HEK293 (cell line): Measurements from ENCODE around the gene CYP4F2.
"Not testable (repeated sequence)": the region's sequence is repeated elsewhere in the genome, so short reads cannot be mapped to it uniquely, and the experiment has no call there.

Experiments used
- CTCF ChIA-PET: fragments of 350-600 bp; formaldehyde crosslinking; extraction: SDS; loops from one replicate; lab custom pipeline; 2021; ENCODE audit warnings: antibody characterized with exemption; lab: Yijun Ruan, JAX
- POLR2A ChIA-PET: fragments of 300-600 bp; formaldehyde crosslinking; extraction: SDS; loops from one replicate; lab custom pipeline; 2020; ENCODE audit warnings: antibody characterized with exemption, inconsistent platforms; lab: Yijun Ruan, JAX
- H3K27ac ChIP-seq: fragments of 200-500 bp; sonication (Bioruptor generic); 2 replicates; pipeline ENCODE4 v1.5.1; 2014; ENCODE audit warnings: low read depth, low read length, control low read depth, inconsistent platforms; ENCODE audit errors: extremely low read depth
- H3K36me3 ChIP-seq, 2 experiments: fragments of 200-500 bp in 1 of 2; sonication (Bioruptor generic) in 1 of 2; 1 replicate in 1 of 2; 2 replicates in 1 of 2; pipeline ENCODE4 v1.5.1; 2014 to 2017; ENCODE audit warnings: inconsistent platforms in 2 of 2, low read length in 2 of 2; ENCODE audit not compliant: control insufficient read depth in 2 of 2, insufficient read depth in 1 of 2
- H3K4me1 ChIP-seq: fragments of 200-500 bp; sonication (Bioruptor generic); 2 replicates; pipeline ENCODE4 v1.5.1; 2014; ENCODE audit warnings: mild to moderate bottlenecking, low read length, inconsistent platforms; ENCODE audit not compliant: control insufficient read depth, insufficient read depth
- H3K4me3 ChIP-seq: 2 replicates; pipeline ENCODE4 v1.5.1; 2011; ENCODE audit warnings: low read depth, mild to moderate bottlenecking, control low read depth, low read length, moderate library complexity
- H3K9me3 ChIP-seq: fragments of 200-500 bp; sonication (Bioruptor generic); 2 replicates; pipeline ENCODE4 v1.5.1; 2014; ENCODE audit warnings: low read depth, low read length, inconsistent platforms; ENCODE audit not compliant: control insufficient read depth, insufficient read depth
- BCL11A ChIP-seq: fragments of 450-650 bp; formaldehyde crosslinking; IDR thresholded peaks from 2 replicates; pipeline ENCODE4 v1.5.1; 2016; ENCODE audit warnings: low read depth, missing biosample characterization, missing genetic modification characterization
- HOXC10 ChIP-seq: sonication (generic); formaldehyde crosslinking; IDR thresholded peaks from 2 replicates; pipeline ENCODE4 v1.8.1; 2023; ENCODE audit warnings: mild to moderate bottlenecking, missing genetic modification reagents
- IKZF3 ChIP-seq: fragments of 450-650 bp; IDR thresholded peaks from 2 replicates; pipeline ENCODE4 v1.5.0; 2018; ENCODE audit warnings: missing biosample characterization, mild to moderate bottlenecking, missing genetic modification characterization, moderate library complexity
- MEIS1 ChIP-seq: sonication (generic); formaldehyde crosslinking; IDR thresholded peaks from 2 replicates; pipeline ENCODE4 v1.8.1; 2022; ENCODE audit warnings: missing genetic modification reagents, mild to moderate bottlenecking, borderline replicate concordance
- SP7 ChIP-seq: fragments of 450-650 bp; formaldehyde crosslinking; IDR thresholded peaks from 2 replicates; pipeline ENCODE4 v1.5.1; 2016; ENCODE audit warnings: missing biosample characterization, missing genetic modification characterization
- TCF7L2 ChIP-seq: IDR thresholded peaks from 2 replicates; pipeline ENCODE4 v1.6.1; 2011; ENCODE audit warnings: low read depth, mild to moderate bottlenecking, inconsistent platforms, low read length, moderate library complexity, borderline replicate concordance
- YY1 ChIP-seq: fragments of 450-650 bp; formaldehyde crosslinking; IDR thresholded peaks from 2 replicates; pipeline ENCODE4 v1.5.1; 2018; ENCODE audit warnings: missing biosample characterization, missing genetic modification characterization
- ZBTB17 ChIP-seq: fragments of 450-650 bp; formaldehyde crosslinking; IDR thresholded peaks from 2 replicates; pipeline ENCODE4 v1.5.1; 2016; ENCODE audit warnings: missing biosample characterization, missing genetic modification characterization
- ZFP41 ChIP-seq: fragments of 450-650 bp; formaldehyde crosslinking; IDR thresholded peaks from 2 replicates; pipeline ENCODE4 v1.5.1; 2016; ENCODE audit warnings: missing biosample characterization, missing genetic modification characterization, borderline replicate concordance
- ZNF169 ChIP-seq: fragments of 450-650 bp; formaldehyde crosslinking; IDR thresholded peaks from 2 replicates; pipeline ENCODE4 v1.5.1; 2016; ENCODE audit warnings: missing biosample characterization, missing genetic modification characterization
- ZNF211 ChIP-seq: fragments of 450-650 bp; formaldehyde crosslinking; IDR thresholded peaks from 2 replicates; pipeline ENCODE4 v1.5.1; 2016; ENCODE audit warnings: low read depth, missing biosample characterization, missing genetic modification characterization
- ZNF404 ChIP-seq: fragments of 450-650 bp; formaldehyde crosslinking; IDR thresholded peaks from 2 replicates; pipeline ENCODE4 v1.5.1; 2017; ENCODE audit warnings: missing biosample characterization, missing genetic modification characterization
- ZNF48 ChIP-seq: fragments of 450-650 bp; formaldehyde crosslinking; IDR thresholded peaks from 2 replicates; pipeline ENCODE4 v1.5.1; 2016; ENCODE audit warnings: missing biosample characterization, missing genetic modification characterization
- ZNF555 ChIP-seq: fragments of 450-650 bp; formaldehyde crosslinking; conservative IDR thresholded peaks from 2 replicates; pipeline ENCODE4 v1.5.1; 2017; ENCODE audit warnings: missing biosample characterization, mild to moderate bottlenecking, missing genetic modification characterization, inconsistent platforms
- ZNF558 ChIP-seq: fragments of 450-650 bp; formaldehyde crosslinking; IDR thresholded peaks from 2 replicates; pipeline ENCODE4 v1.5.1; 2016; ENCODE audit warnings: missing biosample characterization, missing genetic modification characterization
- ZNF626 ChIP-seq: fragments of 450-650 bp; sonication (Bioruptor Pico); formaldehyde crosslinking; IDR thresholded peaks from 2 replicates; pipeline ENCODE4 v1.5.1; 2018; ENCODE audit warnings: missing biosample characterization, missing genetic modification characterization, inconsistent platforms
- ZNF777 ChIP-seq: fragments of 450-650 bp; formaldehyde crosslinking; IDR thresholded peaks from 2 replicates; pipeline ENCODE4 v1.5.1; 2017; ENCODE audit warnings: missing biosample characterization, missing genetic modification characterization, borderline replicate concordance
- TF ChIP-seq, protein P1 (sequence below): fragments of 450-650 bp; formaldehyde crosslinking; conservative IDR thresholded peaks from 2 replicates; pipeline ENCODE4 v1.5.1; 2016; ENCODE audit warnings: low read depth, missing biosample characterization, missing genetic modification characterization
- TF ChIP-seq, protein P2 (sequence below): fragments of 450-650 bp; formaldehyde crosslinking; IDR thresholded peaks from 2 replicates; pipeline ENCODE4 v1.5.1; 2016; ENCODE audit warnings: missing biosample characterization, missing genetic modification characterization
- TF ChIP-seq, protein P3 (sequence below): fragments of 450-650 bp; formaldehyde crosslinking; IDR thresholded peaks from 2 replicates; pipeline ENCODE4 v1.5.1; 2017; ENCODE audit warnings: missing biosample characterization, mild to moderate bottlenecking, missing genetic modification characterization, moderate library complexity

The CYP4F2 gene

DNA sequence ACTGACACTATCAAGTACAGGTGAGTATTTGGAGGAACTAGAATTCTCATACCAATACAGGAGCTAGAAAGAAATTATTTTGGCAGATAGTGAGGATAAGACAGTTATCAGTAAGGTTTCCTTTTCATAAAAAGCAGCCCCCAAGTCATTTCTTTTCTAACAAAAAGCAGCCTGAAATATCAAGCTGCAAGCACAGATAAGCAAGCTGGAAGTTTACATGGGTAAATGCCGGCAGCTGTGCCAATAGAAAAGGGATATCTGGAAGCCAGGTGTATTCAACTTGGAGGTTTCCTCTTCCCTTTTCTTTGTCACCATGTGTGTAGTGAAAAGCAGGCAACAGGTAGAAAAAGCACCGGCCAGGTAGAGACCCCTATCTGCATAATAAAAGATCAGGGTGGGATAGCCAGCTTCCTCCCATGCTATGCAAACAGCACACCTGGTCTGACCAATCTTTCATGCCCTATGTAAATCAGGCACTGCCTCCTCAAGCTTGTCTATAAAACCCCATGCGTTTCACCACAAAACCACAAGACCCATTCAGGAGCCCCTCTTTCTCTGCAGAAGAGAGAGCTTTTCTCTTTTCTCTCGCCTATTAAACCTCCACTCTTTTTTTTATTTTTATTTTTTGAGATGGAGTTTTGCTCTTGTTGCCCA lies 22.9 kb downstream of the CYP4F2 start:
- Histone ChIP-seq H3K9me3 (no peaks in the 10 kb centered on the region), H3K4me1 (no peaks in the 10 kb centered on the region), H3K4me3 (no peak overlapping the region), H3K36me3 (no peaks in the 10 kb centered on the region), H3K27ac (no peak overlapping the region)
- CTCF ChIA-PET, result interaction anchor here (0.6 to 0.7 kb wide), 2 partner anchors 168 to 323 kb away, joined by 3 to 5 read pairs; no protein-coding TSS in a partner anchor
- POLR2A ChIA-PET, result no interaction called here
- TF ChIP-seq SP7 (tag by site-specific recombination), result no peak
- no peak for TF ChIP-seq MEIS1 (CRISPR knock-in tag)
- TF ChIP-seq ZNF626 (tag by site-specific recombination), result no peak
- TF ChIP-seq YY1 (tag by site-specific recombination), result no peak
- TF ChIP-seq BCL11A (tag by site-specific recombination), result no peak
- TF ChIP-seq, protein P1, sequence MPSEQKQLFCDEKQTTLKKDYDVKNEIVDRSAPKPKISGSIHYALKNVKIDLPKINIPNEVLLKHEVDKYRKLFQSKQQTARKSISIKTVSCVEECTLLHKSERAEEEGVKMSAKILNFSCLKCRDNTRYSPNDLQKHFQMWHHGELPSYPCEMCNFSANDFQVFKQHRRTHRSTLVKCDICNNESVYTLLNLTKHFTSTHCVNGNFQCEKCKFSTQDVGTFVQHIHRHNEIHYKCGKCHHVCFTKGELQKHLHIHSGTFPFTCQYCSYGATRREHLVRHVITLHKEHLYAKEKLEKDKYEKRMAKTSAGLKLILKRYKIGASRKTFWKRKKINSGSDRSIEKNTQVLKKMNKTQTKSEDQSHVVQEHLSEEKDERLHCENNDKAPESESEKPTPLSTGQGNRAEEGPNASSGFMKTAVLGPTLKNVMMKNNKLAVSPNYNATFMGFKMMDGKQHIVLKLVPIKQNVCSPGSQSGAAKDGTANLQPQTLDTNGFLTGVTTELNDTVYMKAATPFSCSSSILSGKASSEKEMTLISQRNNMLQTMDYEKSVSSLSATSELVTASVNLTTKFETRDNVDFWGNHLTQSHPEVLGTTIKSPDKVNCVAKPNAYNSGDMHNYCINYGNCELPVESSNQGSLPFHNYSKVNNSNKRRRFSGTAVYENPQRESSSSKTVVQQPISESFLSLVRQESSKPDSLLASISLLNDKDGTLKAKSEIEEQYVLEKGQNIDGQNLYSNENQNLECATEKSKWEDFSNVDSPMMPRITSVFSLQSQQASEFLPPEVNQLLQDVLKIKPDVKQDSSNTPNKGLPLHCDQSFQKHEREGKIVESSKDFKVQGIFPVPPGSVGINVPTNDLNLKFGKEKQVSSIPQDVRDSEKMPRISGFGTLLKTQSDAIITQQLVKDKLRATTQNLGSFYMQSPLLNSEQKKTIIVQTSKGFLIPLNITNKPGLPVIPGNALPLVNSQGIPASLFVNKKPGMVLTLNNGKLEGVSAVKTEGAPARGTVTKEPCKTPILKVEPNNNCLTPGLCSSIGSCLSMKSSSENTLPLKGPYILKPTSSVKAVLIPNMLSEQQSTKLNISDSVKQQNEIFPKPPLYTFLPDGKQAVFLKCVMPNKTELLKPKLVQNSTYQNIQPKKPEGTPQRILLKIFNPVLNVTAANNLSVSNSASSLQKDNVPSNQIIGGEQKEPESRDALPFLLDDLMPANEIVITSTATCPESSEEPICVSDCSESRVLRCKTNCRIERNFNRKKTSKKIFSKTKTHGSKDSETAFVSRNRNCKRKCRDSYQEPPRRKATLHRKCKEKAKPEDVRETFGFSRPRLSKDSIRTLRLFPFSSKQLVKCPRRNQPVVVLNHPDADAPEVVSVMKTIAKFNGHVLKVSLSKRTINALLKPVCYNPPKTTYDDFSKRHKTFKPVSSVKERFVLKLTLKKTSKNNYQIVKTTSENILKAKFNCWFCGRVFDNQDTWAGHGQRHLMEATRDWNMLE (tag by site-specific recombination), result no peak
- no peak for TF ChIP-seq ZNF169 (tag by site-specific recombination)
- no peak for TF ChIP-seq ZNF404 (tag by site-specific recombination)
- no peak for TF ChIP-seq HOXC10
- TF ChIP-seq ZFP41 (tag by site-specific recombination), result no peak
- TF ChIP-seq ZNF211 (tag by site-specific recombination), result no peak
- no peak for TF ChIP-seq ZBTB17 (tag by site-specific recombination)
- TF ChIP-seq, protein P2, sequence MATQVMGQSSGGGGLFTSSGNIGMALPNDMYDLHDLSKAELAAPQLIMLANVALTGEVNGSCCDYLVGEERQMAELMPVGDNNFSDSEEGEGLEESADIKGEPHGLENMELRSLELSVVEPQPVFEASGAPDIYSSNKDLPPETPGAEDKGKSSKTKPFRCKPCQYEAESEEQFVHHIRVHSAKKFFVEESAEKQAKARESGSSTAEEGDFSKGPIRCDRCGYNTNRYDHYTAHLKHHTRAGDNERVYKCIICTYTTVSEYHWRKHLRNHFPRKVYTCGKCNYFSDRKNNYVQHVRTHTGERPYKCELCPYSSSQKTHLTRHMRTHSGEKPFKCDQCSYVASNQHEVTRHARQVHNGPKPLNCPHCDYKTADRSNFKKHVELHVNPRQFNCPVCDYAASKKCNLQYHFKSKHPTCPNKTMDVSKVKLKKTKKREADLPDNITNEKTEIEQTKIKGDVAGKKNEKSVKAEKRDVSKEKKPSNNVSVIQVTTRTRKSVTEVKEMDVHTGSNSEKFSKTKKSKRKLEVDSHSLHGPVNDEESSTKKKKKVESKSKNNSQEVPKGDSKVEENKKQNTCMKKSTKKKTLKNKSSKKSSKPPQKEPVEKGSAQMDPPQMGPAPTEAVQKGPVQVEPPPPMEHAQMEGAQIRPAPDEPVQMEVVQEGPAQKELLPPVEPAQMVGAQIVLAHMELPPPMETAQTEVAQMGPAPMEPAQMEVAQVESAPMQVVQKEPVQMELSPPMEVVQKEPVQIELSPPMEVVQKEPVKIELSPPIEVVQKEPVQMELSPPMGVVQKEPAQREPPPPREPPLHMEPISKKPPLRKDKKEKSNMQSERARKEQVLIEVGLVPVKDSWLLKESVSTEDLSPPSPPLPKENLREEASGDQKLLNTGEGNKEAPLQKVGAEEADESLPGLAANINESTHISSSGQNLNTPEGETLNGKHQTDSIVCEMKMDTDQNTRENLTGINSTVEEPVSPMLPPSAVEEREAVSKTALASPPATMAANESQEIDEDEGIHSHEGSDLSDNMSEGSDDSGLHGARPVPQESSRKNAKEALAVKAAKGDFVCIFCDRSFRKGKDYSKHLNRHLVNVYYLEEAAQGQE (tag by site-specific recombination), result no peak
- TF ChIP-seq ZNF48, result no peak
- TF ChIP-seq, protein P3, sequence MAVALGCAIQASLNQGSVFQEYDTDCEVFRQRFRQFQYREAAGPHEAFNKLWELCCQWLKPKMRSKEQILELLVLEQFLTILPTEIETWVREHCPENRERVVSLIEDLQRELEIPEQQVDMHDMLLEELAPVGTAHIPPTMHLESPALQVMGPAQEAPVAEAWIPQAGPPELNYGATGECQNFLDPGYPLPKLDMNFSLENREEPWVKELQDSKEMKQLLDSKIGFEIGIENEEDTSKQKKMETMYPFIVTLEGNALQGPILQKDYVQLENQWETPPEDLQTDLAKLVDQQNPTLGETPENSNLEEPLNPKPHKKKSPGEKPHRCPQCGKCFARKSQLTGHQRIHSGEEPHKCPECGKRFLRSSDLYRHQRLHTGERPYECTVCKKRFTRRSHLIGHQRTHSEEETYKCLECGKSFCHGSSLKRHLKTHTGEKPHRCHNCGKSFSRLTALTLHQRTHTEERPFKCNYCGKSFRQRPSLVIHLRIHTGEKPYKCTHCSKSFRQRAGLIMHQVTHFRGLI (tag by site-specific recombination), result no peak
- no peak for TF ChIP-seq ZNF558 (tag by site-specific recombination)
- no peak for TF ChIP-seq ZNF555 (tag by site-specific recombination)
- TF ChIP-seq IKZF3 (tag by site-specific recombination), result no peak
- no peak for TF ChIP-seq ZNF777 (tag by site-specific recombination)
- TF ChIP-seq TCF7L2, result no peak

DNA sequence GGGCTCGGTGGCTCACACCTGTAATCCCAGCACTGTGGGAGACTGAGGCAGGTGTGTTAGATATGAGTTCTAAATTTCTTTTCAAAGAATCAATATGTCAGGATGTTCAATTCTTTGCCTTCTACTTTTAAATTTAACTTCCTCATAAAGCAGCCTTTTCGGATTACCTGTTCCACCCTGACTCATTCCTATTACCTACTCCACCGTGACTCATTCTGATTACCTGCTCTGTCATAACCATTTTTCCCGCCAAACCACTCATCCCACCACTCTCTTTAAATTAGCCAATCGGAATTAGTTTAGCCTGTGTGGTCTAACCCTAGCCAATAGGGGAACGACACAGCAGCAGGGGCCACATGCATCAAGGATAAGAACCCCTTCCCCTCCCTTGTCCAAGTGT lies 24.1 kb downstream of the CYP4F2 start:
- POLR2A ChIA-PET, H3K9me3 ChIP-seq, H3K4me1 ChIP-seq, H3K27ac ChIP-seq, CTCF ChIA-PET, H3K36me3 ChIP-seq, H3K4me3 ChIP-seq: not testable (repeated sequence)
